NCI-H2227 (cell line): ENCODE data around the gene METRNL.
"Not testable (repeated sequence)": the region's sequence is repeated elsewhere in the genome, so short reads cannot be mapped to it uniquely, and the experiment has no call there.

Experiments used
- DNase-seq: peaks from one replicate; lab custom pipeline; 2025; ENCODE audit not compliant: unreplicated experiment; lab: John Stamatoyannopoulos, UW

The METRNL gene

DNA sequence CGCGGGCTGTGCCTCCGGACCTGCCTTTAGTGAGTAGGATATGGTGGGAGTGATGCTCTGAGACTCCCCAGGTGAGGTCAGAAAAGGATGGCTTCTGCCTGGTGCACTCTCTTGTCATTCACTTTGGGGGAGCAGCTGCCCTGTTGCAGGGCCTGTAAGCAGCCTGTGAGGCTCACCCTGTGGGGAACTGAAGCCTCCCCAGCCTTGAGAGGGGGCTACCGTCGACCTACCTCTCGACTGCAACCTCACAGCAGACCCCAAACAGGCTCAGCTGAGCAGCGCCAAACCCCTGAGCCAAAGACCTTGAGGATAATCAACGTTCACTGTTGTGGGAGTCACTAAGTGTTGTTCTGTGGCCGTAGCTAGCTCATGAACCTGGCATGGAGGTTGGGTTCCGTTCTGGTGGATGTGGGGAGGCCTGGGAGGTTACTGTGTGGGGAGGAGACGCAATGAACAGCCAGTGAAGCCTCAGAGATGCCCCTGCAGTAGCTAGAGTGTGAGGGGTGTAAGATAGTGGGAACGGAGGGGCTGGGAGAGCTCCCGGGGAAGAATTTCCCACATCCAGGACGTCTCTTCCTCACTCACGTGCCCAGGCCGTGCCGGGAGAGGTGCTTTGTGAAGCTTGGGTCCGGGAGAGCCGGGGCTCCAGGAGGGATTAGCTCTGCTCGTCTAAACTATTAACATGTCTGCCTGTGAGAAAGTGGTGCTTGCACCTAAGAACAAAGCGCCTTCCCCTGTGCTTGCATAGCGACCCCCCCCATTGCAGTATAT lies 38.8 kb downstream of the METRNL start:
- DNase-seq = no peak

DNA sequence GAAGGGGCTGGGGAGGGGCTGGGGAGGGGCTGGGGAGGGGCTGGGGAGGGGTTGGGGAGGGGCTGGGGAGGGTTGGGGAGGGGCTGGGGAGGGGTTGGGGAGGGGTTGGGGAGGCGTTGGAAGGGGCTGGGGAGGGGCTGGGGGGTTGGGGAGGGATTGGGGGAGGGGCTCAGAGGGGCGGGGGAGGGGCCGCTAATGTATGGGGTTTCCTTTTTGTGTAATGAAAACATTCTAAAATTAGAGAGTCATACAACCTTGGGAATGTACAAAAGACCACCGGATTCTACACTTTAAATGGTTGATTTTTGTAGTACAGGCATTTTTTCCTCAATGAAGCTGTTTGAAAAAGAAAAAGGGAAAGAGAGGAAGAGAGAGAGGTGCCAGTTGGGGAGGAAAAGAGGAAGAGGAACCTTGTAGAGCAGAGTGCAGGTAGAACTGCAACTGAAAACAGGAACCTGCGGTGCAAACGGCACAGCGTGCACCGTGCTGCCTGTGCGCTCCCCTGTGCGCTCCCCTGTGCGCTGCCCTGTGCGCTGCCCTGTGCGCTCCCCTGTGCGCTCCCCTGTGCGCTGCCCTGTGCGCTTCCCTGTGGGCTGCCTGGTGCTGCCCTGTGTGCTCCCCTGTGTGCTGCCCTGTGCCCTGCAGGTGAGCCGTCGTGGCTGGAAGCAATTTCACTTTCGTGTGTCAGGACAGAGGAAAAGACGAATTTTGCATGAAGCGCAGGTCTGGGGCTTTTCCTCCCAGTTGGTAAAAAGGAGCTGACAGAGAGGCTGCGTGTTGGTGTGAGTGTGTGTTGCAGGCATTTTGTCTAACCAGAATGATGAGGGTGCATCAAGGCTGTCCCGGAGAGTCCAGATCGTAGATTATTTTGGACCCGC lies 40.8 kb downstream of the METRNL start:
- no peak for DNase-seq

GRCh38 chr17:83121473-83121872 lies 42.1 kb downstream of the METRNL start:
- not testable (repeated sequence) for DNase-seq

- DNase-seq = no peak
Measured at GRCh38 chr17:83121921-83122820, 42.8 kb downstream of the METRNL start.

DNA sequence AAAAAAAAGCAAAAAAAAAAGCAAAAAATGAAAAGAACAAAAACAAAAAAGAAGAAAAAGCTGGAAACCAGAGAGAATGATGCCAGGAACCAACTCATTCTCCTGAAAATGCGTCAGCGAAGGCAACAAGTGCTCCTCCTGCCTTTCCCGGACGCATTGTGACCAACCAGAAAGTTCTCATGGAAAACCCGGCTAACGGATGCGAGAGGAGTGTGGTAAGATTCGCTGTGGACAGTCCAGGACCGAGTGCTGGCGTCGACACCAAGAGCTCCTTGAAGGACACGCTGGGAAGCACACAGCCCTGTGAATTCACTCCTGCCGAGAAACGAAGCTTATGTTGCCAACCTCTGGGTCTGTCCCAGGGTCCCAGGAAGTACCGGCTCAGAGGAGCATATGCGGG lies 43.4 kb downstream of the METRNL start:
- DNase-seq = no peak

GRCh38 chr17:83123896-83124801 lies 44.7 kb downstream of the METRNL start:
- DNase-seq = no peak

- no peak for DNase-seq
Measured at GRCh38 chr17:83124871-83125514, 45.6 kb downstream of the METRNL start.

DNA sequence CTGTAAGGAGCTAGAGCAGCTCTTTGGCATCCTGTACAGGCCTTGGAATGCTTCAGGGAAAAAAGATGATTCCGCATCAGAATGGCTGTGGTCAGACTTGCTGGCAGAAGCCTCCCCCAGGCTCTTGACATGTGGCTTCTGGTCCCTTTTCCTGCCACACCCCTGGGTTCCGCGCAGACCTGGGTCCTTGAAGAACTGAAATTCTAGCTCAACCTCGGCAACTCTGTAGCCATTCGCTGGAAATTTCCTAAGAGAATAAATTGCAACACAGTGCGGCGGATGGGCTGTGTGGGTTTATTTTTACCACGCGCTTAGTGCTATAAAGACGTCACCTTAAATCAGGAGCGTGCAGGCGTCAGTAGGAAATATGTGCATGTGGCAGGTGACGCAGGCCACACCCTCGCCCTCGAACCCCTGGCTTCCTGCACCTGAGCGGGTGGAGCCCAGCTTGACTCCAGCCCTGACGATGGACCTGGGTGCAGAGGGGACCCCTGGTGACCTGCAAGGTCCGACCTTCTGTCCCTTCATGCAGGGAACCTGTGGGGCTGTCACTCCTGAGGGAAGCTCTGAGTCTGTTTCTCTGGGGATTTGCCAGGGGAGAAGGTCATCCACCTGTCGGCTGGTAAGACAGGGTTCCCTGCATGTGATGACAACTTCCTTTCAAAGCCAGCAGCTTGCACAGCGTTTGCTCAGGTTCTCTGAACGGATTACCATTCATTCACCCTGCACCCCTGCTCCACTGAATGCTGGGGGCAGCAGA lies 46.3 kb downstream of the METRNL start:
- DNase-seq = no peak

DNA sequence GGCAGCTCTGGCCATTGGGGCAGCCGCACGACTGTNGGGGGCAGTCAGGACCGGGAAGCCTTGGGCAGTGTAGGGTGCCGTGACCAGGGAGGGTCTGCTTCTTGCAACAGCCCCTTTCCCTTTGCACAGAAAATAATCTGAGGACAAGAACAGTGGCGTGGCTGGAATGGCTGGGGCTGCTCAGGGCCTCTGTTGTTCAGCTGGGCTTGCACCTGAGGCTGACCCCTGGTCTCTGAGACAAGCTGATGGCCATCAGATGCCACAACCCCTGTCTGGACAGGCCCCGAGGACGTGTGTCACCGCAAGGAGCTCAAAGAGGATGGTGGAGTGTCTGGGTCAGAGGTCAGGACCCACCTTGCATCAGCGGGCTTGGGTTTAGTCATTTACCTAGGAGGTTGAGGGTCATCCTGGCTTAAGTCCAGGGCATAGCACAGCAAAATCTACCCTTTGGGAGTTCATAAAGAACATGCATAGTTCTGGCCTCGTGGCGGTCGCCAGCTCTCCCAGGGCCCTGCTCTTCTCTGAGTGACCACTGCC lies 46.9 kb downstream of the METRNL start:
- DNase-seq = no peak

DNA sequence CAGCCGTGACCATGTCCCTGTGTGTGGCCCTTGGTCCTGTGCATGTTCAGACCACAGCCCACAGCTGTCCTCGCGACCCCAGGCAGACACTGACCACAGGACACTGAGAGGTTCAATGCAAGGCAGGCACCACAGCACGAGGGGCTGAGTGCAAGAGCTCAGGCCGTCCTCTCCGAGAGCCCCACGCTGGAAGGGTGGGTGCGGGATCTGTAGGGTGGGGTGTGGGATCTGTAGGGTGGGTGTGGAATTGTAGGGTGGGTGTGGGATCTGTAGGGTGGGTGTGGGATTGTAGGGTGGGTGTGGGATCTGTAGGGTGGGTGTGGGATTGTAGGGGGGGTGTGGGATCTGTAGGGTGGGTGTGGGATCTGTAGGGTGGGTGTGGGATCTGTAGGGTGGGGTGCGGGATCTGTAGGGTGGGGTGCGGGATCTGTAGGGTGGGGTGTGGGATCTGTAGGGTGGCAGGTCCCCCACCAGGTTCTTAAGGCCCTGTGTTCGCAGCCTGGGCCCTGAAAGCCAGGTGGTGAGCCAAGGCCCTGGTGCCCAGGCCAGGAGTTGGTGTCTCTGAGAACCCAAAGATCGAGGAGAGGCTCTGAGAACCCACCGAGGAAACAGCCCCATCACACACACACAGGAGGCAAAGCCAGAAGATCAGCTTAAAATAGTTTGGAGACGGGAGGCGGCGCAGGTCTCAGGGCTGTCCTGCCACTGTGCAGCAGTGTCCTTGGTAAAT lies 48.2 kb downstream of the METRNL start:
- no peak for DNase-seq

GRCh38 chr17:83128306-83129240 lies 49.2 kb downstream of the METRNL start:
- no peak for DNase-seq

GRCh38 chr17:83129676-83130075 lies 50.3 kb downstream of the METRNL start:
- no peak for DNase-seq

- no peak for DNase-seq
Measured at GRCh38 chr17:83131401-83132011, 52.1 kb downstream of the METRNL start.

GRCh38 chr17:83132251-83133081 lies 53.1 kb downstream of the METRNL start:
- DNase-seq = no peak

- DNase-seq = no peak
Measured at GRCh38 chr17:83133302-83134121, 54.1 kb downstream of the METRNL start.
